CD4-positive, alpha-beta memory T cell (primary cell): Measurements from ENCODE around the gene SDF4. TPM values are rescaled to one million over a fixed set of nuclear protein-coding genes. Genes with fewer than 3 reads are reported as not detected.

Experiments
- CTCF ChIA-PET: fragments of 350-600 bp; sonication (Branson Sonifier 250); formaldehyde crosslinking; loops from one replicate; lab custom pipeline; 2021; ENCODE audit warnings: inconsistent platforms; ENCODE audit not compliant: partially characterized antibody; lab: Charles Lee
- POLR2A ChIA-PET: fragments of 350-600 bp; sonication (Branson Sonifier 250); formaldehyde crosslinking; loops from one replicate; lab custom pipeline; 2021; ENCODE audit not compliant: partially characterized antibody; lab: Charles Lee
- DNase-seq, 5 donors: peaks; one replicate each; pipeline versions ENCODE4 v3.0.0 to v3.0.0-alpha.2; 2020 to 2022; ENCODE audit warnings: mixed read lengths in 1 of 5
- H3K27ac ChIP-seq: one replicate; pipeline ENCODE4 v1.7.0; 2013; ENCODE audit warnings: low read depth, low read length
- H3K27me3 ChIP-seq: 2 replicates; pipeline ENCODE4 v1.7.0; 2013; ENCODE audit warnings: mild to moderate bottlenecking, low read length, moderate library complexity; ENCODE audit not compliant: insufficient read depth
- H3K36me3 ChIP-seq: 2 replicates; pipeline ENCODE4 v1.7.0; 2013; ENCODE audit warnings: mild to moderate bottlenecking, low read length, moderate library complexity; ENCODE audit not compliant: insufficient read depth
- H3K4me1 ChIP-seq: 2 replicates; pipeline ENCODE4 v1.7.0; 2013; ENCODE audit warnings: mild to moderate bottlenecking, low read length, moderate library complexity; ENCODE audit not compliant: insufficient read depth
- H3K4me3 ChIP-seq, 2 donors: one replicate each; pipeline ENCODE4 v1.7.0; 2013; ENCODE audit warnings: low read length in 2 of 2, mild to moderate bottlenecking in 1 of 2
- H3K9me3 ChIP-seq, 2 donors: one replicate each; pipeline ENCODE4 v1.7.0; 2013; ENCODE audit warnings: low read length in 2 of 2, control low read depth in 1 of 2; ENCODE audit not compliant: control insufficient read depth in 1 of 2
- H3K27ac Mint-ChIP-seq, 7 donors: one replicate each; pipeline ENCODE4 v1.8.0; 2020 to 2021; ENCODE audit warnings: mixed read lengths in 7 of 7, mild to moderate bottlenecking in 6 of 7, inconsistent platforms in 3 of 7, moderate library complexity in 3 of 7
- H3K27me3 Mint-ChIP-seq, 2 donors: one replicate each; pipeline ENCODE4 v1.8.0; 2020 to 2021; ENCODE audit warnings: mixed read lengths in 2 of 2
- H3K36me3 Mint-ChIP-seq, 2 donors: one replicate each; pipeline ENCODE4 v1.8.0; 2020 to 2021; ENCODE audit warnings: mixed read lengths in 2 of 2, inconsistent platforms in 1 of 2, mild to moderate bottlenecking in 1 of 2
- H3K4me1 Mint-ChIP-seq, 4 donors: one replicate each; pipeline ENCODE4 v1.8.0; 2020 to 2021; ENCODE audit warnings: mixed read lengths in 4 of 4, mild to moderate bottlenecking in 1 of 4
- H3K4me3 Mint-ChIP-seq, 8 donors: one replicate each; pipeline ENCODE4 v1.8.0; 2020 to 2021; ENCODE audit warnings: mixed read lengths in 8 of 8, mild to moderate bottlenecking in 7 of 8, moderate library complexity in 6 of 8, inconsistent platforms in 3 of 8
- H3K9me3 Mint-ChIP-seq, 8 donors: one replicate each; pipeline ENCODE4 v1.8.0; 2020 to 2021; ENCODE audit warnings: mixed read lengths in 8 of 8, mild to moderate bottlenecking in 5 of 8, inconsistent platforms in 3 of 8, moderate library complexity in 1 of 8
- intact Hi-C: fragments of 100-400 bp; cut with micrococcal nuclease; formaldehyde crosslinking; loops from one replicate; pipeline ENCODE4 v1.15.1; 2023
- polyA plus RNA-seq, 2 donors: library from polyadenylated mRNA; unstranded; fragments of 300-500 nt; fragmentation: Illumina TruSeq; gene quantifications; one replicate each; pipeline ENCODE4 v1.2.3, GENCODE V29; 2021
- total RNA-seq, 2 experiments: library from RNA; stranded (reverse); gene quantifications; one replicate each; pipeline ENCODE4 v1.2.3, GENCODE V29; 2021

The SDF4 gene
- total and polyA plus RNA-seq, 4 experiments from 2014 or later, result 97.4 to 138 (median 116) TPM

- Histone ChIP-seq H3K27me3 (no peaks in the 10 kb centered on the region), H3K27ac (peak overlapping the region; percentile 15), H3K9me3 (no peaks in the 10 kb centered on the region), H3K36me3 (peaks cover 36% of the 10 kb centered on the region), H3K4me1 (peaks cover 33% of the 10 kb centered on the region), H3K4me3 (no peak overlapping the region)
- ChIA-PET POLR2A (interaction anchor here (1.2 kb wide), 1 partner anchor 13 kb away, joined by 3 read pairs; no protein-coding TSS in a partner anchor), CTCF (interaction anchor here (1.5 kb wide), 1 partner anchor 70 kb away, joined by 3 read pairs; no protein-coding TSS in a partner anchor)
- Mint-ChIP-seq H3K27ac (peak overlapping the region in 2 of 7 donors; percentile 31 to 68), H3K27me3 (no peaks in the 10 kb centered on the region), H3K36me3 (peaks cover 14 to 39% of the 10 kb centered on the region in 2 donors), H3K9me3 (peaks cover 0 to 4% (median 0%) of the 10 kb centered on the region in 8 donors), H3K4me1 (peaks cover 15 to 44% (median 28%) of the 10 kb centered on the region in 4 donors), H3K4me3 (no peak overlapping the region)
- DNase-seq, result no peak
- intact Hi-C loops, result no loop called here
Measured at GRCh38 chr1:1228596-1229321, 3.0 kb downstream of the SDF4 start.

GRCh38 chr1:1228187-1228586 lies 3.6 kb downstream of the SDF4 start:
- H3K9me3 Mint-ChIP-seq, result peaks cover 0 to 4% (median 0%) of the 10 kb centered on the region in 8 donors
- Histone ChIP-seq H3K27me3 (no peaks in the 10 kb centered on the region), H3K4me3 (no peak overlapping the region), H3K4me1 (peaks cover 27% of the 10 kb centered on the region), H3K9me3 (no peaks in the 10 kb centered on the region), H3K27ac (no peak overlapping the region), H3K36me3 (peaks cover 38% of the 10 kb centered on the region)
- peak overlapping the region in 1 of 7 donors; percentile 31 for H3K27ac Mint-ChIP-seq
- H3K27me3 Mint-ChIP-seq, result no peaks in the 10 kb centered on the region
- no peak for DNase-seq
- ChIA-PET CTCF (interaction anchor here (2.3 kb wide), 1 partner anchor 106 kb away, joined by 10 read pairs; no protein-coding TSS in a partner anchor), POLR2A (interaction anchor here (0.6 to 1.2 kb wide), 2 partner anchors 9 to 12 kb away, joined by 3 read pairs; no protein-coding TSS in a partner anchor)
- no peak overlapping the region for H3K4me3 Mint-ChIP-seq
- intact Hi-C loops, result no loop called here
- peaks cover 10 to 40% (median 24%) of the 10 kb centered on the region in 4 donors for H3K4me1 Mint-ChIP-seq
- H3K36me3 Mint-ChIP-seq, result peaks cover 15 to 40% of the 10 kb centered on the region in 2 donors

- no peaks in the 10 kb centered on the region for H3K27me3 Mint-ChIP-seq
- H3K4me3 ChIP-seq, result no peak overlapping the region
- intact Hi-C loops, result no loop called here
- H3K27ac Mint-ChIP-seq, result no peak overlapping the region
- H3K36me3 Mint-ChIP-seq, result peaks cover 22 to 48% of the 10 kb centered on the region in 2 donors
- no peak overlapping the region for H3K27ac ChIP-seq
- peaks cover 14 to 46% (median 28%) of the 10 kb centered on the region in 4 donors for H3K4me1 Mint-ChIP-seq
- no peak for DNase-seq
- H3K9me3 ChIP-seq, result no peaks in the 10 kb centered on the region
- no peak overlapping the region for H3K4me3 Mint-ChIP-seq
- peaks cover 20% of the 10 kb centered on the region for H3K4me1 ChIP-seq
- H3K9me3 Mint-ChIP-seq, result peaks cover 0 to 6% (median 0%) of the 10 kb centered on the region in 8 donors
- no peaks in the 10 kb centered on the region for H3K27me3 ChIP-seq
- H3K36me3 ChIP-seq, result peaks cover 46% of the 10 kb centered on the region
- POLR2A ChIA-PET, result interaction anchor here (1.2 to 2.1 kb wide), 2 partner anchors 12 to 13 kb away, joined by 3 to 7 read pairs; partner anchors contain the start of gene TNFRSF4
- CTCF ChIA-PET, result interaction anchor here (1.3 to 2.3 kb wide), 2 partner anchors 10 to 105 kb away, joined by 3 to 10 read pairs; no protein-coding TSS in a partner anchor
Measured at GRCh38 chr1:1227386-1227785, 4.4 kb downstream of the SDF4 start.

GRCh38 chr1:1226566-1227362 lies 5.0 kb downstream of the SDF4 start:
- ChIA-PET POLR2A (interaction anchor here (0.8 to 2.1 kb wide), 3 partner anchors 8 to 12 kb away, joined by 3 to 7 read pairs (median 3); partner anchors contain the start of gene TNFRSF4), CTCF (interaction anchor here (1.3 to 2.3 kb wide), 2 partner anchors 10 to 105 kb away, joined by 3 to 10 read pairs; no protein-coding TSS in a partner anchor)
- Mint-ChIP-seq H3K36me3 (peaks cover 23 to 50% of the 10 kb centered on the region in 2 donors), H3K9me3 (peaks cover 0 to 6% (median 0%) of the 10 kb centered on the region in 8 donors), H3K27me3 (no peaks in the 10 kb centered on the region), H3K4me3 (no peak overlapping the region), H3K27ac (no peak overlapping the region), H3K4me1 (peaks cover 14 to 46% (median 28%) of the 10 kb centered on the region in 4 donors)
- Histone ChIP-seq H3K36me3 (peaks cover 47% of the 10 kb centered on the region), H3K4me1 (peaks cover 20% of the 10 kb centered on the region), H3K4me3 (no peak overlapping the region), H3K27ac (no peak overlapping the region), H3K9me3 (no peaks in the 10 kb centered on the region), H3K27me3 (no peaks in the 10 kb centered on the region)
- DNase-seq, result no peak
- intact Hi-C loops, result no loop called here

- no peak overlapping the region for H3K27ac ChIP-seq
- DNase-seq, result no peak
- intact Hi-C loops, result no loop called here
- H3K4me1 ChIP-seq, result peaks cover 17% of the 10 kb centered on the region
- peaks cover 12 to 43% (median 25%) of the 10 kb centered on the region in 4 donors for H3K4me1 Mint-ChIP-seq
- peaks cover 47% of the 10 kb centered on the region for H3K36me3 ChIP-seq
- no peaks in the 10 kb centered on the region for H3K27me3 Mint-ChIP-seq
- H3K9me3 ChIP-seq, result no peaks in the 10 kb centered on the region
- peaks cover 0 to 2% (median 0%) of the 10 kb centered on the region in 8 donors for H3K9me3 Mint-ChIP-seq
- H3K27ac Mint-ChIP-seq, result peak overlapping the region in 2 of 7 donors; percentile 23 to 35
- ChIA-PET POLR2A (interaction anchor here (1.1 to 2.1 kb wide), 2 partner anchors 9 to 11 kb away, joined by 3 to 7 read pairs; partner anchors contain the start of gene TNFRSF4), CTCF (interaction anchor here (2.3 kb wide), 1 partner anchor 104 kb away, joined by 10 read pairs; no protein-coding TSS in a partner anchor)
- no peaks in the 10 kb centered on the region for H3K27me3 ChIP-seq
- H3K36me3 Mint-ChIP-seq, result peaks cover 25 to 47% of the 10 kb centered on the region in 2 donors
- H3K4me3 Mint-ChIP-seq, result no peak overlapping the region
- H3K4me3 ChIP-seq, result no peak overlapping the region
Measured at GRCh38 chr1:1225913-1226312, 5.9 kb downstream of the SDF4 start.

GRCh38 chr1:1225238-1225845 lies 6.5 kb downstream of the SDF4 start:
- Histone ChIP-seq H3K4me1 (peaks cover 11% of the 10 kb centered on the region), H3K4me3 (no peak overlapping the region), H3K9me3 (no peaks in the 10 kb centered on the region), H3K27me3 (no peaks in the 10 kb centered on the region), H3K36me3 (peaks cover 47% of the 10 kb centered on the region), H3K27ac (no peak overlapping the region)
- ChIA-PET POLR2A (interaction anchor here (2.1 kb wide), 1 partner anchor 11 kb away, joined by 7 read pairs; the partner anchor contains the start of gene TNFRSF4), CTCF (no interaction called here)
- Mint-ChIP-seq H3K9me3 (peaks cover 0 to 2% (median 0%) of the 10 kb centered on the region in 8 donors), H3K4me1 (peaks cover 12 to 42% (median 20%) of the 10 kb centered on the region in 4 donors), H3K27me3 (no peaks in the 10 kb centered on the region), H3K4me3 (peak overlapping the region in 2 of 8 donors; percentile 43 to 59), H3K27ac (peak overlapping the region in 2 of 7 donors; percentile 7 to 35), H3K36me3 (peaks cover 25 to 49% of the 10 kb centered on the region in 2 donors)
- intact Hi-C loops, result no loop called here
- no peak for DNase-seq
